Measurements from ENCODE around the gene GNLY.

DNA sequence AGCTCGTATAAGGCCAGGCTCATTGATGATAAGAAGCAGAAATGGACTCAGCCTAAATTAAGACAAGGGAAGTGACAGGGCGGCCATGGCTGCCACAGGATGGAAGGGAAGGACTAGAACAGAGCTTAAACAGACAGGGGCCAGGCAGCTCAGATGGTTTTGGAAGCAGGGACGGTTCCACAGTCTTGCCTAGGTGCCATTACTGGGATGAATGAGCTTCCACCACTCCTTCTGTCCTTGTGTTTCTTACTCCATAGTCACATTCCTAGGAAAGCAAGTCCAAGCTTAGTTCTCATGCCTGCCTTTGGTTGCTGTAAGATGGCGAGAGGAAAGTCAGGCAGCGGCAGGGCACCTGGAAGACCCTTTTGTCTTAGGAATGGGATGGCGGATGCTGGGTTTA, 11.9 kb downstream of the GNLY start:
- TF ChIP-seq CTCF (conservative IDR thresholded peaks at IDR 0.05 in 1 of 2, IDR thresholded peaks at IDR 0.05 in 1 of 2; ENCODE audit: extremely low read depth in 1 of 2, insufficient read depth in 1 of 2, low read depth in 1 of 2, low read length in 2 of 2) (no peak), EZH2 (IDR thresholded peaks at IDR 0.05; ENCODE audit: borderline replicate concordance, low read length) (no peak)
